PFSK-1 (cell line): ENCODE results near the gene HPCAL1.

Experiments
- POLR2AphosphoS5 ChIP-seq: IDR thresholded peaks from 2 replicates; pipeline ENCODE4 v1.6.1; 2012; ENCODE audit warnings: low read depth, mild to moderate bottlenecking, control low read depth, low read length, moderate library complexity
- SIN3A ChIP-seq: IDR thresholded peaks from 2 replicates; pipeline ENCODE4 v1.6.1; 2012; ENCODE audit warnings: mild to moderate bottlenecking, low read length, moderate library complexity, borderline replicate concordance; ENCODE audit not compliant: insufficient read depth
- TAF1 ChIP-seq: IDR thresholded peaks from 2 replicates; pipeline ENCODE4 v1.6.1; 2012; ENCODE audit warnings: low read length, control low read depth, borderline replicate concordance; ENCODE audit not compliant: insufficient read depth

- no peak for TF ChIP-seq POLR2AphosphoS5
- TF ChIP-seq TAF1 = no peak
- no peak for TF ChIP-seq SIN3A
These were observed 84.3 kb downstream of the HPCAL1 start for GRCh38 chr2:10387033-10387432.
